CD8-positive, alpha-beta memory T cell (primary cell): ENCODE results near the gene HES2. TPM values are rescaled to one million over a fixed set of nuclear protein-coding genes. Genes with fewer than 3 reads are reported as not detected.
"Not testable (repeated sequence)": the region's sequence is repeated elsewhere in the genome, so short reads cannot be mapped to it uniquely, and the experiment has no call there.

Source experiments
- CTCF ChIA-PET: fragments of 350-600 bp; sonication (Branson Sonifier 250); formaldehyde crosslinking; loops from one replicate; lab custom pipeline; 2021; ENCODE audit warnings: antibody characterized with exemption; lab: Charles Lee
- POLR2A ChIA-PET: fragments of 350-600 bp; sonication (Branson Sonifier 250); formaldehyde crosslinking; loops from one replicate; lab custom pipeline; 2021; ENCODE audit warnings: antibody characterized with exemption; lab: Charles Lee
- DNase-seq, 5 donors: peaks; one replicate each; pipeline versions ENCODE4 v3.0.0 to v3.0.0-alpha.2; 2020 to 2022; ENCODE audit warnings: mixed read lengths in 1 of 5
- H3K27ac ChIP-seq: one replicate; pipeline ENCODE4 v1.7.0; 2013; ENCODE audit warnings: low read depth, mild to moderate bottlenecking, low read length, moderate library complexity
- H3K27me3 ChIP-seq: 2 replicates; pipeline ENCODE4 v1.7.0; 2013; ENCODE audit warnings: low read length, mild to moderate bottlenecking; ENCODE audit not compliant: insufficient read depth, poor library complexity, severe bottlenecking
- H3K36me3 ChIP-seq: 2 replicates; pipeline ENCODE4 v1.7.0; 2013; ENCODE audit warnings: mild to moderate bottlenecking, low read length, moderate library complexity; ENCODE audit not compliant: insufficient read depth
- H3K4me1 ChIP-seq: 2 replicates; pipeline ENCODE4 v1.7.0; 2013; ENCODE audit warnings: mild to moderate bottlenecking, low read length, moderate library complexity; ENCODE audit not compliant: insufficient read depth
- H3K4me3 ChIP-seq: 2 replicates; pipeline ENCODE4 v1.7.0; 2013; ENCODE audit warnings: mild to moderate bottlenecking, low read length
- H3K9me3 ChIP-seq: 2 replicates; pipeline ENCODE4 v1.7.0; 2013; ENCODE audit warnings: mild to moderate bottlenecking, low read length
- H3K27ac Mint-ChIP-seq, 8 donors: one replicate each; pipeline ENCODE4 v1.8.0; 2020 to 2021; ENCODE audit warnings: mixed read lengths in 8 of 8, mild to moderate bottlenecking in 6 of 8, inconsistent platforms in 3 of 8, moderate library complexity in 3 of 8
- H3K27me3 Mint-ChIP-seq, 2 donors: one replicate each; pipeline ENCODE4 v1.8.0; 2020 to 2021; ENCODE audit warnings: mixed read lengths in 2 of 2, mild to moderate bottlenecking in 1 of 2, moderate library complexity in 1 of 2
- H3K36me3 Mint-ChIP-seq, 3 donors: one replicate each; pipeline ENCODE4 v1.8.0; 2020 to 2021; ENCODE audit warnings: mixed read lengths in 3 of 3, inconsistent platforms in 1 of 3, mild to moderate bottlenecking in 1 of 3
- H3K4me1 Mint-ChIP-seq, 3 donors: one replicate each; pipeline ENCODE4 v1.8.0; 2020 to 2021; ENCODE audit warnings: mixed read lengths in 3 of 3, inconsistent platforms in 1 of 3, mild to moderate bottlenecking in 1 of 3
- H3K4me3 Mint-ChIP-seq, 7 donors: one replicate each; pipeline ENCODE4 v1.8.0; 2020 to 2021; ENCODE audit warnings: mixed read lengths in 7 of 7, mild to moderate bottlenecking in 6 of 7, moderate library complexity in 4 of 7, inconsistent platforms in 2 of 7
- H3K9me3 Mint-ChIP-seq, 5 donors: one replicate each; pipeline ENCODE4 v1.8.0; 2020 to 2022; ENCODE audit warnings: mixed read lengths in 5 of 5, mild to moderate bottlenecking in 3 of 5, moderate library complexity in 2 of 5, inconsistent platforms in 1 of 5
- polyA plus RNA-seq: library from polyadenylated mRNA; unstranded; fragments of 300-500 nt; fragmentation: Illumina TruSeq; gene quantifications from one replicate; pipeline ENCODE4 v1.2.3, GENCODE V29; 2021
- total RNA-seq, 2 experiments: library from RNA; stranded (reverse); gene quantifications; one replicate each; pipeline ENCODE4 v1.2.3, GENCODE V29; 2021

The HES2 gene
- total and polyA plus RNA-seq, 3 experiments from 2014 or later, result 0.18 to 0.35 TPM; not detected in 1

DNA sequence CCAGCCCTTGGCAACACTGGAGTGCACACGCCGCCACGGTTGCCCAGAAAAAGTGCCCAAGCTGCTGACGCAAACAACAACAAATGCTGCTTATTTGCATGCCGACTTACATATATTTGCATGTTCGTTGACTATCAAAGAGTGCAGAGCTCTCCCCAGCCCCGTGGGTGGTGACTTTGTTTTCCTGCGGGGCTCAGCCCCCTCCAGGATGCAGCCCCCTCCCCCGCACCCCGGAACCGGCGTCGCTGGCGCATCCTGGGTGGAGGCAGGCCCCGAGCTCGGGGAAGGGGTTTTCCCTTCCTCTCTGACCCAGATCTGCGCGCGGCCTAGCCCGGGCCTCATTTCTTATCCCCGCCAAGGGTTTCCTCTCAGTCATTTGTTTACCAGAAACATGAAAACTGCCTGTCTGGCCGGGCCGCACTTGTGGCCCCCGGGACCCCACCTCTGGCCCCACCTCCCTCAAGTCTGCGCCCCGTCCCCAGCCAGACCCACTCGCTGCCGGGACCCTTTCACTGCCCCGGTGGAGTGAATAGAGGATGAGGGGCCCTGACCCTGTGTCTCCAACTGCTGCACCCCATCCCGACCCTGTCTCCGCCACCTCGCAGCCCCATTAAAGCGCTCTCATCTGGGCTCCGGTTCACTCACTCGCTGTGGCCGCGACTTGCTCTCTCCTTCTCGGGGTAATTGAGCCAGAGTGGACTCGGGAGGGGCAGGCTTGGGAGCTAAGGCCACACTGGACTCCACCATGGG, 40.8 kb upstream of the HES2 start:
- POLR2A ChIA-PET, result interaction anchor here (0.6 to 1.9 kb wide), 8 partner anchors 10 to 324 kb away, joined by 3 to 21 read pairs (median 4); partner anchors contain the start of genes CAMTA1, KLHL21 and ZBTB48
- peaks cover 2 to 7% of the 10 kb centered on the region in 2 donors for H3K27me3 Mint-ChIP-seq

DNA sequence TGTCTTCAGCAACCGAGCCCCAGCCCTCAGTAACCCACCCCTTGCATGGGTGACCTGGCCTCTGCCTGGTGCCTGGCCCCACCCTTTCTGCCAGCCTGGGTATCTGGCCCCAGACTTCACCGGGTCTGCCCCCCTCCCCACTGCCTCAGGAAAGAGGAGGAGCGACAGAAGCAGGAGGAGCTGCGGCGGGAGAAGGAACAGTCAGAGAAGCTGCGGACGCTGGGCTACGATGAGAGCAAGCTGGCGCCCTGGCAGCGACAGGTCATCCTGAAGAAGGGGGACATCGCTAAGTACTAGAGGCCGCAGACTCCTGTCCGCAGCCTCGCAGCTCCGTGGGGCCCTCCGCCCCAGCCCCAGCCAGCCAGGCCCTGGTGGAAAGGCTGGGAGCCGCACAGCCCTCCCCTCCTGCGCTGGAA, 40.1 kb upstream of the HES2 start:
- no peaks in the 10 kb centered on the region for H3K9me3 ChIP-seq
- peak; percentile 50 to 69 (median 58) for DNase-seq
- H3K27ac ChIP-seq, result peak overlapping the region; percentile 60
- Mint-ChIP-seq H3K9me3 (no peaks in the 10 kb centered on the region), H3K27me3 (peaks cover 2 to 7% of the 10 kb centered on the region in 2 donors), H3K36me3 (peaks cover 9 to 45% (median 13%) of the 10 kb centered on the region in 3 donors), H3K4me1 (peaks cover 39 to 73% (median 50%) of the 10 kb centered on the region in 3 donors), H3K27ac (peak overlapping the region; percentile 93 to 100 (median 98)), H3K4me3 (peak overlapping the region; percentile 79 to 92 (median 89))
- H3K4me3 ChIP-seq, result peak overlapping the region; percentile 36
- H3K36me3 ChIP-seq, result peaks cover 16% of the 10 kb centered on the region
- ChIA-PET POLR2A (interaction anchor here (0.9 to 1.9 kb wide), 7 partner anchors 11 to 325 kb away, joined by 3 to 21 read pairs (median 4); partner anchors contain the start of genes CAMTA1, KLHL21 and ZBTB48), CTCF (interaction anchor here (0.9 to 3.2 kb wide), 8 partner anchors 9 to 187 kb away, joined by 3 to 19 read pairs (median 8); no protein-coding TSS in a partner anchor)
- H3K4me1 ChIP-seq, result peaks cover 47% of the 10 kb centered on the region
- H3K27me3 ChIP-seq, result no peaks in the 10 kb centered on the region

More for the DNA sequence above, 40.8 kb upstream of the HES2 start:
- Mint-ChIP-seq H3K4me1 (peaks cover 39 to 73% (median 50%) of the 10 kb centered on the region in 3 donors), H3K9me3 (no peaks in the 10 kb centered on the region), H3K27ac (peak overlapping the region; percentile 93 to 100 (median 98)), H3K36me3 (peaks cover 9 to 47% (median 13%) of the 10 kb centered on the region in 3 donors), H3K4me3 (peak overlapping the region; percentile 79 to 92 (median 89))
- Histone ChIP-seq H3K9me3 (no peaks in the 10 kb centered on the region), H3K36me3 (peaks cover 16% of the 10 kb centered on the region), H3K27ac (peak overlapping the region; percentile 84), H3K4me3 (peak overlapping the region; percentile 66), H3K27me3 (no peaks in the 10 kb centered on the region), H3K4me1 (peaks cover 49% of the 10 kb centered on the region)
- CTCF ChIA-PET, result interaction anchor here (0.9 to 3.2 kb wide), 9 partner anchors 10 to 186 kb away, joined by 3 to 19 read pairs (median 8); no protein-coding TSS in a partner anchor
- peak; percentile 86 to 93 (median 90) for DNase-seq

DNA sequence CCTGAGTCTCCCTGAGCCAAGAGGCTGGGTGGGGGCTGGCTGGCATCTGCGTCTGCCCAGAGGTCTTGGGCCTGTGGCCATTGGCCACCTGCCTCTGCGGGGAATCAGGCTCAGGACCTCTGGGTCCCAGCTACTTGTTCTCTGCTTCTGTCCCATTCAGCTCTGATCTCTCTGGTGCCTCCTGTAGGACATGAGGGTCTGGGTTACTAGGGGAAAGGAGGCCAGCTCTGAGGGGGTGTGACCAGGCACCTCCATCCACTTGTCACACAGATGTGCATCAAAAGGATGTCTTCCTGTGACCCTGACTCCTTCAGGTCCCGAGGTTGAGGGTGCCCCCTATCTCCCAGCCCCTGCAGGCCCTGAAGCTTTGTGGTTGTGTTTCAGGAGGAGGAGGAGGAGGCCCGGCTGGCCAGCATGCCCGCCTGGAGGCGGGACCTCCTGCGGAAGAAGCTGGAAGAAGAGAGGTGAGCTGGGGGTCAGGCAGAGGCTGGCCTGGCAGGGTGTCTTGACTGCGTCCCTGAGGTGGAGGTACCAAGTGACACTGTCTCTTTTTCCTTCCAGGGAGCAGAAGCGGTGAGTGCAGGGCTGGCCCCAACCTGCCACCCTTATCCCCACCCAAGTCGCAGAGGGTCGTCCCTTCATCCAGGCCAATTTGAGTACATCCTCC, 37.2 kb upstream of the HES2 start:
- Mint-ChIP-seq H3K4me3 (peak overlapping the region in 3 of 7 donors; percentile 20 to 53 (median 48)), H3K36me3 (peaks cover 0 to 20% (median 0%) of the 10 kb centered on the region in 3 donors), H3K27ac (peak overlapping the region in 3 of 8 donors; percentile 18 to 79 (median 65)), H3K4me1 (peaks cover 23 to 60% (median 29%) of the 10 kb centered on the region in 3 donors), H3K9me3 (no peaks in the 10 kb centered on the region), H3K27me3 (peaks cover 10 to 24% of the 10 kb centered on the region in 2 donors)
- POLR2A ChIA-PET, result interaction anchor here (0.6 to 1.2 kb wide), 3 partner anchors 9 to 194 kb away, joined by 3 to 6 read pairs (median 4); partner anchors contain the start of gene TNFRSF25
- Histone ChIP-seq H3K9me3 (no peaks in the 10 kb centered on the region), H3K36me3 (peaks cover 3% of the 10 kb centered on the region), H3K27ac (no peak overlapping the region), H3K4me3 (no peak overlapping the region), H3K27me3 (no peaks in the 10 kb centered on the region), H3K4me1 (peaks cover 21% of the 10 kb centered on the region)
- DNase-seq, result no peak
- CTCF ChIA-PET, result interaction anchor here (0.9 to 1.4 kb wide), 5 partner anchors 10 to 34 kb away, joined by 3 to 5 read pairs (median 3); no protein-coding TSS in a partner anchor

DNA sequence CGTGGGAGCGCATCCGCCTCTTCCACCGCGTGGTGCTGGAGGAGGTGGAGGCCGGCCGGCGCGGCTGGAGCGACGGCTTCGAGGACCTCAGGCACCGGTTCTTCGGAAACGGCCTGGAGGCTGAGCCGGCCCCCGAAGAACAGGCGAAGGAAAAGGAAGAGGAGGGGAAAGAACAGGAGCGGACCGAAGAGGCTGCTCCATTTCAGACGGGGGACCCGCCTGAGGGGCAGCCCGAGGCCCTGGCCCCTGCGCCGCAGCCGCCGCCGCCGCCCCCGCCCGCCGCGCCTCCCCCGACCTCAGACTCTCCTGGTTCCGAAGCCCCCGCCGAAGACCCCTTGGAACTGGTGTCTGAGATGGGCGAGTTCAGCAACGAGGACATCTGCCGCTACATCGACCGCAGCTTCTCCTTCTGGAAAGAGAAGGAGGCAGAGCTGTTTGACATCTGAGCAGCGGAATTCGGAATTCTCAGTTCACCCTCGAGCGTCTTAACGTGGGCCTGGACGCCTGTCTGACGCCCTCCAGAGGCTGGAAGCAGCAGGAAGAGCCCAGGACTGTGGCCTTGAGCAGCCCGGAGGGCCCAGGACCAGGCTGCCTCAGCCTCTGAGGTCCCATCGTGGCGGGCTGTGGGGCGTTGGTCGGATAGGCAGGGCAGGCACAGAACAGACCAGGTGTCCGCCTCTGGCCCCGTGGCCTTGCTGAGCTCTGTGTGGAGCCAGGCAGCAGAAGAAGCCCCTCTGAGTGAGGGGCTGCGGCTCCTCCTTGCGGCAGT, 36.2 kb upstream of the HES2 start:
- H3K27ac ChIP-seq, H3K36me3 ChIP-seq, H3K4me3 ChIP-seq, DNase-seq, H3K27ac Mint-ChIP-seq, H3K9me3 ChIP-seq, H3K9me3 Mint-ChIP-seq, POLR2A ChIA-PET, H3K27me3 ChIP-seq: not testable (repeated sequence)
- H3K4me1 ChIP-seq, result peaks cover 11% of the 10 kb centered on the region
- CTCF ChIA-PET, result interaction anchor here (0.9 to 2.2 kb wide), 7 partner anchors 11 to 35 kb away, joined by 3 to 14 read pairs (median 4); partner anchors contain the start of gene PLEKHG5
- Mint-ChIP-seq H3K4me3 (peak overlapping the region in 2 of 7 donors; percentile 4 to 32), H3K36me3 (peaks cover 0 to 13% (median 0%) of the 10 kb centered on the region in 3 donors), H3K27me3 (peaks cover 15 to 28% of the 10 kb centered on the region in 2 donors), H3K4me1 (peaks cover 20 to 51% (median 27%) of the 10 kb centered on the region in 3 donors)

DNA sequence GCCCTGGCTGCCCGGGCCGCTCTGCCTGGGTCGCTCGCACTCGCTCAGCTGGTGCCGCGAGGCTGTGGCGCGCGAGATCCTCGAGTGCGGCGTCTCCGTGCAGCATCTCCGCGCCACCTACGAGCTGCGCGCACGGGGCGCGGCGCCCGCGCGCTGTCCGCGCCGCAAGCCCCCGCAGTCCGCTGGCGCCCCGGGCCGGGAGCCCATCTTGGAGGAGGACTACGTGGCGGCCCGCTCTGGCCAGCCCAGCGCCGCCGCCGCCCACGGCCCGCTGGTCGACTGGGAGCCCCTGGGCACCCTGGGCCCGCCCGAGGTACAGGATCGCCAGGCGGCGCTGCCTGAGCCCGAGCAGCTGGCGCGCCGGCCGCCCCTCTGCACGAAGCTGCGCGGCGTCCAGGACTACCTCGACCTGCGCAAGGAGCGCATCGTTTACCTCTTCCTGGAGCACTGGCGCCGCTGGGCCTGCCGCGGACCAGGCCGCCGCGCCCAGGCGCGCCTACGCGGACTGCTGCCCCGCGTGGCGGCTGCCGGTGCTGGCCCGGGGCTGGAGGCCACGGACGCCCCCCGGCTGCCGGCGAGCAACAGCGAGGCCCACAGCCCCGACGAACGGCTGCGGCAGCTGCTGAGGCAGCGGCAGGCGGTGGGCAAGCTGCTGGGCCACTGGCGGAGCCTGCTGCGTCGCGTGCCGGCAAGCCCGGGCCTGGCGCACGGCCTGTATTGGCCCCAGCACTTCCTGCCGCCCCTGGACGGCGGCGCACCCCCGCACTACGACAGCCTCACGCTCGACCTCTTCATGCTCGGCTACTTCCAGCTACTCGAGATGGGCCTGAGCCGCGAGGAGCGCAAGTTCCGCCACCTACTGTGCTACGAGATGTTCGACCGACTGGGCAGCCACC, 35.4 kb upstream of the HES2 start:
- Mint-ChIP-seq H3K4me3 (no peak overlapping the region), H3K9me3 (no peaks in the 10 kb centered on the region), H3K27ac (peak overlapping the region in 1 of 8 donors; percentile 47), H3K27me3 (peaks cover 18 to 35% of the 10 kb centered on the region in 2 donors), H3K4me1 (peaks cover 12 to 43% (median 19%) of the 10 kb centered on the region in 3 donors), H3K36me3 (peaks cover 0 to 5% (median 0%) of the 10 kb centered on the region in 3 donors)
- peaks cover 9% of the 10 kb centered on the region for H3K27me3 ChIP-seq
- CTCF ChIA-PET, result interaction anchor here (0.6 to 2.2 kb wide), 12 partner anchors 8 to 209 kb away, joined by 3 to 14 read pairs (median 4); partner anchors contain the start of genes PLEKHG5 and TNFRSF25
- no peaks in the 10 kb centered on the region for H3K36me3 ChIP-seq
- no peaks in the 10 kb centered on the region for H3K9me3 ChIP-seq
- no peak overlapping the region for H3K4me3 ChIP-seq
- H3K4me1 ChIP-seq, result peaks cover 7% of the 10 kb centered on the region
- POLR2A ChIA-PET, result interaction anchor here (0.9 kb wide), 2 partner anchors 10 to 11 kb away, joined by 4 read pairs; partner anchors contain the start of gene TNFRSF25
- no peak overlapping the region for H3K27ac ChIP-seq
- DNase-seq, result peak in 3 of 5 donors; percentile 28 to 63 (median 46)

DNA sequence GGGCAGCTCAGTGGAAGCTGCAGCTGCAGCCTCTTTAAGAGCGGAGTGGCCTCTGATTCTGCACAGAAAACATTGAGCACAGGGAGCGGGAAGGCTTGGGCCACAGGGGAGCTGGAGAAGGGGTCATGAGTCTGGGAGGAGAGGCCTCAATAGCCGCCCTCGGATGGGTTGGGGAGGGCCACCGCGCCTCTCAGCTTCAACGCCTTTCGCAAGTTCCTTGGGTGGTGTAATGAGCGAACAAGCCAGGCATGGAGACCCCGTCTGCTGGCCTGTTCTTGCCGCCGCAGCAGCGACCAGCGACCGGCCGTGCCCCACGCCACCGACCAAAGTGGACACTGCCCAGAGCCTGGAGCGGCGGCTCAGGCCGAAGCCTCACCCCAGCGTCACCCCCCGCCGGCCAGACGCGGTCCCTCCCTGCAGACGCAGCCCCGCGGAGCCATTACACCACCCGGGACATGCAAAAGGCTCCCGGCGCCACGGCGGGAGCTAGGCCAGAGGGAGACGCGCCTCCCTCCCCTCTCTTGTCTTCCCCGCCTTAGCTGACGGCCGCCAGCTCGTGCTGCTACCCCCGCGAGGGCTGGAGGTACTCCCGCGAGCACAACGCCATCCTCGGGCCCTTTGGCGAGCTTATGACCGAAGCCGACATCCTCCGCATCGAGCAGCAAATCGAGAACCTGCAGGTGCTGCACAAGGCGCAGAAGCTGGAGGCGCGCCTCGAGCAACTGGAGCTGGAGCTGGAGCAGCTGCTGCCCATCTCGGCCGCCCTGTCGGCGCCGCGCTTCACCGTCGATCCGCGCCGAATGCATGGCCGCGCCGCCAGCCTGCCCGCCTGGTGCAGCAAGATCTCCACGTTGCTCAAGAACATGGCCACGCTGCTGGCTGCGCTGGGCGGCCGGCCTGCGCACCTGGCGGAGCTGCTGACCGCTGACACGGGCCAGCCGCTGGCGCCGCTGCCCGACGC, 34.5 kb upstream of the HES2 start:
- H3K4me1 Mint-ChIP-seq, result peaks cover 11 to 42% (median 12%) of the 10 kb centered on the region in 3 donors
- not testable (repeated sequence) for H3K27ac ChIP-seq, H3K9me3 ChIP-seq, H3K9me3 Mint-ChIP-seq, H3K4me1 ChIP-seq, H3K36me3 ChIP-seq, H3K27ac Mint-ChIP-seq, DNase-seq, H3K4me3 ChIP-seq, H3K36me3 Mint-ChIP-seq
- ChIA-PET CTCF (interaction anchor here (1.0 to 2.2 kb wide), 13 partner anchors 8 to 208 kb away, joined by 3 to 14 read pairs (median 4); partner anchors contain the start of gene PLEKHG5), POLR2A (interaction anchor here (0.9 kb wide), 2 partner anchors 11 to 12 kb away, joined by 4 read pairs; partner anchors contain the start of gene TNFRSF25)
- peaks cover 26 to 42% of the 10 kb centered on the region in 2 donors for H3K27me3 Mint-ChIP-seq
- peaks cover 12% of the 10 kb centered on the region for H3K27me3 ChIP-seq
- peak overlapping the region in 2 of 7 donors; percentile 41 to 71 for H3K4me3 Mint-ChIP-seq
